GM18870 (cell line): ENCODE measurements around the gene WASL.

Source experiments
- ATAC-seq: cut with Tn5 transposase; IDR thresholded peaks from one replicate; pipeline ENCODE4 v1.9.1; 2021; ENCODE audit warnings: moderate library complexity; ENCODE audit not compliant: unreplicated experiment

The WASL gene

DNA sequence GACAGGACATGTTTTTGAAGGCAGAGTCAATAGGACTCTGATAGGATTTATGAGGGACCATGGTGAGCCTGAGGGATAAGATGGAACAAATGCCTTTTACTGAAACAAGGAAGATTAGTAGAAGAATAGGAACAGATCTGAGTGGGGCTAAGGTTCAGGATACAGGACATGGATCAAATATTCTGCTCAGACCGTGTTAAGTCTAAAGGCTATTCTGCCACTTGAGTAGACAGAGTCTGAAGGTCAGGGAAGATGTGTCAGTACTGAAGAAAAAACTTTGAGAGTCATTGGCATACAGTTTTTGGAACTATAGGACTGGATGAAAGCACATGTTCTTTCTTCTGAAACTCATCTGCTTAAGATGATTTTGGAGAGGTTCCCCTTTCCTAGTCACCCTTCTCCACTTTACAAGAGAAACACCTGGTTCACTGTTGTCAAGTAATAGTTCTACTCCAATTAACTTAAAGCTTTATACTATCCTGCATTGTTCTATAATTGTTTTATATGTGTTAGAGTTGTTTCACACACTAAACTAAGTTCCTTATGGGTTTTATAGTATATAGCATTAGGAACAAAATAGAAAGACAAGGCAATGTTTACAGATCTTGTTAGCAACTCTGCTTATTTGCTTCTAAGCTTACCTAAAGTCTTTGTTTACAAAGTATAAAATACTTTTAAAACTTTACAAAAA, 43.4 kb downstream of the WASL start:
- ATAC-seq = no peak

DNA sequence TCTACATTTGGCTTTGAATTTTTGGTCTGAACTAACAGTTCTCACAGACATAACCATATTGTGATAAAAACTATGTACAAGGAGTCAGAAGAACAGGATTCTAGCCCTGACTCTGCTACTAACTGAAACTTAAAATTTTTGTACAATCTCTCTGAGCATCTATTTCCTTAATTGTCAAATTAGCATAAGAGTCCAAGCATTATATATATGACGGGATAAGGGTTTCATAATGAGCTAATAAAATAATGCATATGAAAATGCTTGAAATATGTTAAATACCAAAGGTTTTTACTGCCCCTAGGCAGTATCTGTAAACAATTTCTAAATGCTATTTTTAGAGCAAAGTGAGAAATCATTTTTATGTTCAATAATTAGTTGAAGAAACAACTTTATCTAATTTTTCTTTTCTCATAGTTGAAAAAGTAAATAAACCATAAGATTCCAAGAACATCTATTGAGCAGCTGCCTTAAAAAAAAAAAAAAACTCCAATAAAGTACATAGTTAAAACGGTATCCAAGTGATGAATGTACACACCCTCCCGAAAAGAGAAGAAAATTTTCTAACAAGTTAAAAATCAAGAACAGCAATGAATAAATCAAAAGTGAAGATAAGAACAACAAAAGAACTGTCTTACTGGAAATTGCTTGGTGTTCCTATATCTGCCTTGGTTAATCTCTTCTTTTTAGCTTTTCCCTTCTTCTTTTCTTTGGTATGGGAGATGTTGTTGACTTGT, 52.7 kb downstream of the WASL start:
- no peak for ATAC-seq

DNA sequence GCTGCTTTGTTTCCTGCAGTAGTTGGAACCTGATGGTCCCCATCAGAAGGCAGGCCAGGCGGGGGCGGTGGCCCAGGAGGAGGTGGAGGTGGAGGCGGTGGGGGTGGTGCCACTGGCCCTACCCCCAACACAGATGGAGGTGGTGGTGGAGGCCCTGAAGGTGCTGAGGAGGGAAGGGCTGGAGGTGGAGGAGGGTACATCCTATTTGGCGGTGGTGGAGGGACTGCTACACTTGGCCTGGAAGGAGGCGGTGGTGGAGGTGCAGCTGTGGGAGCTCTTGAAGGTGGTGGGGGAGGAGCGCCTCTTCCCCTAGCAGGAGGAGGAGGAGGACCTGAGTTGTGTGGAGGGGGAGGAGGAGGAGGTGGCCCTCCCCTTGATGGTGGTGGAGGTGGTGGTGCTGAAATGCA, 56.3 kb downstream of the WASL start:
- ATAC-seq = no peak

DNA sequence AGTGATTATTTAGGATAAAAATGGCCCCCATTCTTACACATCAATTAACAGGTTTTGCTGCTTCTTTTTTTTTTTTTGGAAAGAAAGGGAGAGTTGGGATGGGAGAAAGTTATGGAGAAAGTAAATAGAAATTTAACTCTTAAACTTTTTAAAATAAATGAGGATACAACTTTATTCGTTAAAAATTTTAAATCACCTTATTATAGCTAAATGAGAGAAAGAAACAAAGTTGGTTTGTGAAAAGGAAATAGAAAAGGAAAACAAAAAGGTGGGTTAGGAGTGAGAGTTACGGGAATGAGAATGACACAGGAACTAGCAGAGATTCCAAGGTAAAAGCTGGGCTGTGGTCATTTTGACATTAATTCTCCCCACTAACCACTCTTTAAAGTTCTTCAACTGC, 58.3 kb downstream of the WASL start:
- no peak for ATAC-seq

DNA sequence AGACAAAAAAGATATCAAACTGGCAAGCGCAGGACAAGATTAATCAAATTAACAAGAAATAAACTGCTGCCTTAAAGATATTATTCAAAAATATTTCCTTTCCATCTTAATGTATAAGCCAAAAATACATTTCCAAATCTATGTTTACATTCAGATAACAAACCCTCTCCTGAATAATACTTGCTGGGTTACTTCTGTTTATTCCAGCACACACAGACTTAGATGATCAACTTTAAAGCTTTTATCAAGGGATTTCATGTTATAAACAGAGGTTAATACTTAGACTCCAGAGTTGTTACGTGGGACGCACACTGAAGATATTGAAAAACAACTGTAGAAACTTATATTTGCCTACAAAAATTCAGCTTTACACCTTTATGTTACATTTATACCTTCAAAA, 59.6 kb downstream of the WASL start:
- ATAC-seq = no peak

DNA sequence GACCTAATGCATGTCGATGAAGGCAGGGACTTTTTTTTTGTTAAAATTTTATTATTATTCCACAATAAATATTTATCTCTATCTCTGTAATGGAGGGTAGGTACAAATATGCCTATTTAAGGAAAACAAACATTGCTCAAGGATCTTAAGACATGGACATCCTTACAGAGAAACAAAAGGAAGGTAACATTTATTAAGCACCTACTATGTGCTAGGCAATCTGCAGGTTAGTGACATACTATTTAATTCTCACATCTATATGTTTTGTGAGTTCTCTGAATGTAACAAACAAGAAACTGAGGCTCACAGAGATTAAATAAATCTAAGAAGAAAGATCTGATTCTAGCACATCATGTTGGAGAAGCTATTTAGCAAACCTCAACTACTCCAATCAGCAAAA, 61.1 kb downstream of the WASL start:
- ATAC-seq = no peak

DNA sequence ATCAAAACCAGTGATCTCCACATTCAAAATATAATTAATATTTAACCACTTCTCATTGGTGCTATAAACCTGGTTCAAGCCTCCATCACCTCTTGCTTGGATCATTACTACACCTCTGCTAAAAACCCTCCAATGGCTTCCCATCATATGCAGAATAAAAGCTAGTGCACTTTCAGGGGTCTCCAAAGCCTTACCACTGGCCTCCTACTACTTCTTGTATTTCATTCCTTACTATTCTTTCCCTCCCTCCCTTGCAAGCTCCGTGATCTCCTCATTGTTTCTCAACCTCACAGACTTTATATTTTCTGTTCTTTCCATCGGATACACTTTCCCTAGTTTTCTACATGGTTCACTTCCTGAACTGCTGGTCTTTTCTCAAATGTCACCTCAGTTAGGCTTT, 61.6 kb downstream of the WASL start:
- ATAC-seq = no peak

DNA sequence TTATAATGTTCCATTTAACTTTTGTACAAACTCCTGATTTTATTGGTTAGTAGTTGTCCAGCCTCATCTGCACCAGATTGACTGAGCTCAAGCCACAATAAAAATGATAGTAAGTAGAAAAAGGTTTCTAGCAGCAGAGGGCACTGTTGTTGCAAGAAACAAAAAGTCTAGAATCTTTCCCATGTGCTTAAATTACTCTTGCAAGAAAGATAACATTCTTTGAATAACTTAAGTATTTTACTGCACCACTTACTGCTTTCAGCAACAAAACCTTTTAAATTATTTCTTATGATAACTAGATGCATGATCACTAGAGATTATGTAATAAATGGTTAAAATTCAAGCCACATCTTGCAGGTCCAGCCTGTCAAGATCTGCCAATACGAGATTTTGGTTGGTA, 66.1 kb downstream of the WASL start:
- ATAC-seq = peak; percentile 63

DNA sequence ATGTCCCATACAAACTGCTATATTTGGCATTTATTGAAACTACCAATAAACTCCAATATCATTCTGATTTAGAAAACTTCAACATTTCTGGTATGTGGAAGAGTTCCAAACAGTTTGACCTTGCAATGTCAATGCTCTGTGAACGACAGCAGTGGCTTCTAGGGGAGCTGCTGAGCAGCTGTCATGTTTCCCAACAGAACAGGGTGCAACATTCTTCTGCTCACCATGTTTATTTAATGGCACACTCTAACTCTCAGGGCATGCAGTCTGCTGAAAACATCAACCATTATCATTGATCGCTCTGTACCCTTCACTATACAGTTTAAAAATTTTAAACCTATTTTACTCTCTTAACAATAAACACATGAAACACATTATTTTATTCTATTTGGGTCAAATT, 67.2 kb downstream of the WASL start:
- ATAC-seq = no peak

DNA sequence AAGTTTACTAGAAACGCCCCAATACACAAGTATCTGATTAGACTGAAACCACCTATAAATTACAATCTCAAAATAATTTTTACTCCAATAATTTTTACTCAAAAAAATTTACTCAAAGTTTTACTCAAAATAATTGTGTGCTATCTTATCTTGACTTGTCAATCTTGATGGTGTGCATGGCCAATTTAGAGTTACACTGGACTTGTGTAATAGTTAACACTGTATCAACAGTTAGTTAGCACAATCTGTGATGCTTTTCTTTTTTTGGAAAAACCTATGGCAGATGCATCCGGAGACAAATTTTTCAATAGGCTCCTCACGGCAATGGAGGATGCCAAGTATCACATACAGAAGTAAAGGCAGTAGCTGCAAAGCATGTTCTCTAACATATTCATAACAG, 68.2 kb downstream of the WASL start:
- no peak for ATAC-seq

DNA sequence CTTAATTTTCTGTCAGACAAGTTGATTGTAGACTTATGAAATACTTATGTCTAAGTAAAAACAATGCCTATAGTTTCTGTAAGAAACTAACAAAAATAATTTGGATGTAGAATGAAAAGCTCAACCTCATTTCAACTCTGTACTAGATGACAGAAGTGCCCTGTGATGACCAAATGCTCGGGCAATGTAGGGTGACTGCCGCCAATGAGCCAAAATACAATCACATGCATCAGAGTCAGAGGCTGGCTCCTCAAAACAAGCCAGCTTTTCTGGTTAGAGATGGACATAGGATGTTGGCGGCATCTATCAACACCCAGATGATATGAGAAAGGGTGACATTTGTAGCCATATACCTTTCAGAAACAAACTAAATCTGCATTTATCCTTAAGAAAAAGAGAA, 69.2 kb downstream of the WASL start:
- ATAC-seq = no peak

DNA sequence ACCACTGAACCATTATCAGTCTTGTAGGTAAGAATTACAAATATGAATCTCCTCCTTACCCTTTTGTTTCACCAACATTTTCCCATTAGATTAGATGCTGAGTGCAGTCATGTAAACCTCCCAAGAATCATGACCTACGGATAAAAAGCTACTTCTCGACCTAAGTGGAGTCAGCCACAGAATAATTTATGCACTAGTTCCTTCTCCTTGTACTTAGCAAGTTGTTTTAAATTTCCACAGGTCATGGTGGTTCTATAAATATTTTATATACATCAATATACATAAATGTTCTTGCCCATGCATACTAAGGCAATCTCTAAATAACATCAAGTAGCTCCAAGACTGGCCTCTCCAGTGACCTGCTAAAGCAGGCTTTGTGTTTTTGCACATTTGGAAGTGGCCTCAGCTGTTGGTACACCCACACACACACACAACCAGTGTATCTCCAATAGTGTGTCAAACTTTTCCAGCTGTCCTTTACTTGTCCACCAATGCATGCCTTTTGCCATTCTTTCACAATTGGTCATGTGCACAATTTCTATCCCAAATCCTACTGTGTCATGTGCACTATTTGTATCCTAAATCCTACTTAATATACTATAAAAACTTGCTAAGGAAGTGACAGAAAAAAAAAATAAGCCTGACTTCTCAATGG, 71.6 kb downstream of the WASL start:
- no peak for ATAC-seq

DNA sequence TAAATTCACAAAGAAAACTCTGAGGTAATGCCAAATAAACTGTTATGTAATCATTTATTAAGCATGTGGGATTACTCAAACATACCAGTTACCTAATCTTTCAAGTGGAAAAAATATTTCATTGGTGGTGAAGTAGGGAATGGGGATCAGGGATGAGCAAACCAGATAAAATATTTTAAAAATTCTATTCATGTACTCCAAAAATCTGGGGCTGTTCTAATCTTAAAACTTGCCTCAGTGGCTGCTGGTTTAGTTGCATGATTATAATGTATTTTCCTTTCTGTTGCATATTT, 73.7 kb downstream of the WASL start:
- no peak for ATAC-seq

DNA sequence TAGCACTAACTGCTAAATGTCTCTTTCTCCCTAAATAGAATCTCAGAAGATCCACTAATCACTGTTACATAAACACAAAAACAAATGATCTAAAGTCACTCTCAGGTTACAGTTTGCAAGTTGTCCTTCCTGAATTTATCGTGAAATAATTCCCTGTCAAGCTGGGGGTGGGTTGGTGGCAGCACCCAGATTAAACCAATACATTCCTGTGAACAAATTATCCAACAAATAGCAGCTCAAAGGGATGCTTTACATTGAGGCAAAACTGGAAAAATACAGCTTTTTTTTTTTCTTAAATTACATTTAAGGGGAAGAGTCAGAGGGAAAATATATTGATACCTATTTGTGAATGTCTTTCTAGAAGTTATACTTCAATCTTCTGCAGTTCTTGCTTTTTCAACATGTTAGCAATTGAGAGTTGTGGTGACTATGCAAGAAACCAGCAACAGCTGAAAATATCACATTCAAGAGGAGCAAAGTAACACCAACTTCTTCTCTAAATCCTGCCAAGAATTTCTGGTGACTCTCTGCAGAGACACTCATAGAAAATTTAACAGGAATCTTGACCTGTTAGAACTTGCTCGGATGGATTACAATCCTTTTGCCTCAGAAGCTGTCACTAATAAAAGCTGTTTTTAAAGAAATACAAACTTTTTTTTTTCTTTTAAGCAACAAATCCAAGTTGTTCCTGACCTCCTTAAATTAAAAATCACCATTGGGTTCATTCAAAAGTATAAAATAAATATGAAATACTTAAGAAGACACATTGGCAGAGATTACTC, 74.2 kb downstream of the WASL start:
- no peak for ATAC-seq

DNA sequence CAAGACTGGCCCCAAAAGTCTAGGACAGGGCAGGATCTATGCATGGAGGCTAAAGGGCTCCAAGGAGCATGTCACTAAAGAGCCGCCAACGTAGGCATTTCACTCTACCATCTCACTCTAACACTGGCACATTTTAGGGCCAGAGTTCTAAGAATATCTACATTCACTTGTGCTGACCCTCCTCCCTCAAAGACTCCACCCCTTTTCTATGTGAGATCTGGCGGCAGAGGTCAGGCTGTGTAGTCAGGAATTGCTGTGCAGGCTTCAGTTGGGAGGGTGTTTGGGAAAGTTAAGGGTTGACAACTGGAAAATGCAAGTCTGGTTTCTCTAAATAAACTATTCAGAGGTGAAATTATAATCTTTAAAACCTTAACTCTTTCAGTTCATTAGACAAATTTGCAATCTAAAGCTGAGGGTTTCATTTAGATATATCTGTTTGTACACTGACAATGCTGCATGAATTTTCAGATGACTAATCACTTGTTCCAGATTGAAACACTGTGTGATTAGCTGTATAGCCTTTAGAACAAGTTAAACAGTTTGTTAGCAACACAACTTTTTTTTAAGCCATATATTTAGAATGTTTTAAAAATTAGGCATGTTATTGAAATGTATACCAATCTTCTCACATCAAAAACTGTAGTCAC, 74.9 kb downstream of the WASL start:
- ATAC-seq = no peak

DNA sequence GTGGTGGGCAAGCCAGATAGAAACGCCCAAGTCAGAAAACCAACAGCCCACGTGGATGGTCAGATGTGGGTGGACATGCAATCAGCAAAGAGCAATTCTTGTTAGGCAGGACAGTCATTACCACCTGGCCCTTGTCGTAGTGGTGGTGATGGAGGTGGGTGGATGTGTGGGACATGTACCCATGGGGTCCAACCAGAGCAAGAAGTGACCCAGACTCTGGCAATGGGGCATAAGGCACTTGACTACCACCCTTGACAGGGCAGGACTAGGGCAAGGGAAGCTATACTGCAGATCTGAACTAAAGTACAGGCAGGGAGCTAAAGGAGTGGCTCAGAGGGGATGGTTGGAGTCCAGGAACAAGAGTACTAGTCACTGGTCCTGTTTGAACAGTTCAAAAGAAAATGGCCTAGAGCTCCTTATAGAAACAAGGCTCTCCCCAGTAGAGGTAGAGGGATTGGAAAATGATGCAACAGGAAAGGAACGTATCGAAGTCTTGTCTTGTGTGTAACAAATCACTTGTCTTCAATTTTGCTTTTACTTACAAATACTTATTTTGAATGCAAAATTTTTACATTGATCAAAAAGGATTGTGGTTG, 75.6 kb downstream of the WASL start:
- no peak for ATAC-seq

DNA sequence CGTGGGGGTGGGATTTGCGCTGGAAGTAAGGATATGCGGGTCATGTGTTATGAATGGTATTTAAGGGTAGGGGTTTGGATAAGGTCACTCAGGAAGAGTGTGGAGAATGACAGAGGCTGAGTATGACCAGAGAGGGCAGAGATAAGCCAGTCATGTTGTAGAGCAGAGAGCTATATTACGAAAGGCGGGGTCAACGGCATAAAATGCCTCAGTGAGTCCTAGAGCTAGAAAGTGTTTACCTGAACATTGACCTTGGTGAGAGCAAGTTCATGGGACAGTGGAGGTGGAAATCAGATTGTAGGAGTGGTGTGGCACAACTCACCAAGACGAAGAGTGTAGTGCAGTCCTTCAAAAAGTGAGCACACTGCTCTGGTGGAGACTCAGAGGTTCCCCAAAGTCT, 79.3 kb downstream of the WASL start:
- no peak for ATAC-seq

DNA sequence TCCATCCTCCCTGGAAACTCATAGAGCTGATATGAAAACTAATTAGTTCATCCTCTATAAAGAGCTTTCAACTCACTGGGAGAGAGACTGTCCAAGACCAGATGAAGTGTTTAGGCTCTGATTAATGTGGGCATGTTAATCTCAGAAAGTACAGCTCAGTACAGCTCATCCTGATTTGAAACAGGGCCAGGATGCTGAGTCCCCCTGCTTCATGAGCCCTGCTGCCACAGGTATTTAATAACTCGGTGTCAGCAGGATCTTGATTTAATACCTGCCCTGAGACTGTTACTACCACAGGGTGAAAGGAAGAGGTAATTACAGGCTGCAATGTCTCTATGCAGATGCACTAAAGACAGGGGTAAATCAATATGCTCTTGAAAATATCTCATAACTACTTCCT, 82.3 kb downstream of the WASL start:
- no peak for ATAC-seq

DNA sequence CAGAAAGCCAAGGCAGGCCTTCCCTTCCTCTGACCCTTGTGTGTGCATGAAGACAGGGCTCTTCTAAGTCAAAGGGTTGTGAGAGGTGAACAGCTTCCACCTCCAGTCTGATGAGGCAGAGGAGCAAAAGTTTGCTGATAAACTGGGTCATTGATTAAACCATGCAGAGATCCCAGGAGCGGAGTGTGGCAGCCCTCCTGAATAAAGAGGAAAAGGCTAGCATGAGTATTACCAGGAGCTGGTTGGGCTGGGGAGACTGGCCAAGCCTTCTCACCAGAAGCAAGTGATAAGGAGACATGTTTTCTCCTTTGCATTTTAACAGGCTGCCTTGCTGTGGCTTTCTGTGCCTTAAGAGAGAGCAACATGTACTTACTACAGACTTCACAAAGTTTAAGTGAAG, 82.9 kb downstream of the WASL start:
- ATAC-seq = no peak

DNA sequence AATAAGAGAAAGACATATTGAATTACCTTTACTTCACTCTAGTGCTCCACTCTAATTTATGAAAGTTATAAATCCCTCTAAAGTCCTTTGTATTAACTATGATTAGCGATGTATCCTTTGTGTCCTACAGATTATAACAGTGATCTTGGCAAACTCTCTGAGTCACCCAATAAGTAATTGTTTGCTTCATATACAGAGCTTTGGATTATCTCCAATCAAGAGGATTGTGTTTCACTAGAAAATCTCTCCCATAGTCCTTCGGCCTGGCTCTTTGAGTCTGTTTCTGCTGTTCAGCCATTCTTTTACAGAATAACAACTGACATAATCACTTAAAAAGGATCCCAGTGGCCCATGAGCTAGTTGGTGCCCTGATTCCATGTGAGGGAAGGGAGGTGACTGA, 83.6 kb downstream of the WASL start:
- no peak for ATAC-seq

DNA sequence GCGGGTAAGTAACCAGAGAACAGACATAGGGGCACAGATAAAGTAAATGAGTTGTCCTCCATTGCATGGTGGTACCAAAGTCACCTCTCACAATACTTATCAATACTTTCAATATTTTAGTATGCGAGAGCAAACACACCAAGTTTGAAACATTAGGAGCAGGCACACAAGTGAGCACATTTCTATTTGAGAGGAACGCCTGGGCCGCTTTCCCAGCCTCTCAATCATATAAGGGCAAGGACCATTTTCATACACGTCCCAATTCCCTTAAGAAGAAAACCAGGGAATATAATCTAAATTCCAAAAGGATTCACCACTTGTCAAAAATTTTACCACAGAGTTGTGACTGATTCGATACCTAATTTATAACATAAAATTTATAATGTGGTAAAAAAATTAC, 85.6 kb downstream of the WASL start:
- no peak for ATAC-seq
